ENCODE data around the gene PYGO2.
"Not testable (repeated sequence)": the region's sequence is repeated elsewhere in the genome, so short reads cannot be mapped to it uniquely, and the experiment has no call there.

The PYGO2 gene

DNA sequence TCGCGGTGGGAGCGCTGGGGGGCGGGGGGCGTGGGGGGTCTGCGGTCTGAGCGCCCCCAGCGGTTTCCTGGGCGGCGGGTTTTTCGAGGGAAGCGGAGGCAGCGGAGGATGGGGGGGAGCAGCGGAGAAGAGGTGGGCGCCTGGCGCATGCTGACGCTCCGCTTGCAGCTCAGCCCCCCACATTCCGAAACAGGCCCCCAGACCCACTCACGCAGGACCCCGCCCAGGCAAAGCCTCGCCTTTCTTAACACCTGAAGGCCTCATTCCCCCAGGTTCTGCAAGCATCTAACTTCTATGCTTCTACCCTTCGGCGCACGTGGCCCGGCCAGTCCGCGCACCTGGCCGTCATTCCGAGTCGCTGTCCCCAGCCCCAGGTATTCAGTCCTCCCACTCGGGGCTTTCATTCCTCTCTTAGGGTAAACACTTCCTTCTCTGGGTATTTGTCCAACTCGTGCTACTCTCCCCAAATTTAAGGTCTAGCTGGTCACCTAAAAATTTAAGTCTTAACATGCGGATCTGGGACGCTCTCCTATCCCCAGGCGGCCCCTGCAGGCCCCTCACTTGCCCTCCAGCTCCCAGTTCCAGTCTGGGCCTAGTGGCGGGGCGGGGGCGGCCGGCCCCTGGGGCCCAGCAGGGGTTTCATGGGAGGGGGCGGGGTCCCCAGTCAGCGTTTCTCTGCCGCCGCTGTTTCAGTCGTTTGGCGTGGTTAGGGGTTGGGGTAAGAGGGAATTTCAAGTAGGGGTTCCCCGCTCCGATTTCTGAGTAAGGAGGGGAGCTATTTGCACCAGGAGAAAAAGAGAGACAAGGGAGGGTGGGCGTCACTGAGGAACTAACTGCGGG, 38.2 kb upstream of the PYGO2 start:
- DNase-seq: peak; percentile 45

GRCh38 chr1:154998818-154999570, 37.4 kb upstream of the PYGO2 start:
- peak; percentile 81 for DNase-seq

GRCh38 chr1:154998201-154998780, 36.7 kb upstream of the PYGO2 start:
- DNase-seq: no peak

DNA sequence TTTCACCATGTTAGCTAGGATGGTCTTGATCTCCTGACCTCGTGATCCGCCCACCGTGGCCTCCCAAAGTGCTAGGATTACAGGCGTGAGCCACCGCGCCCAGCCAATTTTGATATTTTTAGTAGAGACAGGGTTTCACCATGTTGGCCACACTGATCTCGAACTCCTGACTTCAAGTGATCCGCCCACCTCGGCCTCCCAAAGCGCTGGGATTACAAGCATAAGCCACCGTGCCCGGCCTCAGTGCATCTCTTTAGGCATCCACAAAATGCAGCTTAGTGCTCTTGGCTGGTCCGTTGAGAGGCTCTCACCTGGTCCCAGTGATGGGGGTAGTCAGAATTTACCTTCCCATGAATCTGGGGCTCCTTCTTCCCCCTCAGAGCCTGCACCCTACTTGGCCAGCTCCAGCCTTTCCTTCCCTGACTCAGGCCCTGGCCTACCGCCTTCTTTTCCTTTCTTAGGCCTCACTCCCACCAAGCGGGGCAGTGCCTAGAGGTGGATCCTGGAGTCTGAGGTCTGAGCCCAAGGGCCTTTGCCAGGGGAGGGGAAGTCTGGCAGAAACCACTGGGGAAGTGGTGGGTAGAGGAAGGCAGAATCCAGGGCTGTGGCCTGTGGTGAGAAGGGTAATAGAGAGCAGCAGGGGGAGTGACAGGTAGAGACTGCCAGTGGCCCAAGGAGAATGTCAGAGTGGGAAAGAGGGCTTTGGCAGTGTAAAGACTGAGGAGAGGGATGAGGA, 35.6 kb upstream of the PYGO2 start:
- no peak for DNase-seq

GRCh38 chr1:154995301-154995983, 33.9 kb upstream of the PYGO2 start:
- peak; percentile 47 for DNase-seq

GRCh38 chr1:154994591-154994990, 33.0 kb upstream of the PYGO2 start:
- no peak for DNase-seq

GRCh38 chr1:154994269-154994587, 32.6 kb upstream of the PYGO2 start:
- DNase-seq: no peak

DNA sequence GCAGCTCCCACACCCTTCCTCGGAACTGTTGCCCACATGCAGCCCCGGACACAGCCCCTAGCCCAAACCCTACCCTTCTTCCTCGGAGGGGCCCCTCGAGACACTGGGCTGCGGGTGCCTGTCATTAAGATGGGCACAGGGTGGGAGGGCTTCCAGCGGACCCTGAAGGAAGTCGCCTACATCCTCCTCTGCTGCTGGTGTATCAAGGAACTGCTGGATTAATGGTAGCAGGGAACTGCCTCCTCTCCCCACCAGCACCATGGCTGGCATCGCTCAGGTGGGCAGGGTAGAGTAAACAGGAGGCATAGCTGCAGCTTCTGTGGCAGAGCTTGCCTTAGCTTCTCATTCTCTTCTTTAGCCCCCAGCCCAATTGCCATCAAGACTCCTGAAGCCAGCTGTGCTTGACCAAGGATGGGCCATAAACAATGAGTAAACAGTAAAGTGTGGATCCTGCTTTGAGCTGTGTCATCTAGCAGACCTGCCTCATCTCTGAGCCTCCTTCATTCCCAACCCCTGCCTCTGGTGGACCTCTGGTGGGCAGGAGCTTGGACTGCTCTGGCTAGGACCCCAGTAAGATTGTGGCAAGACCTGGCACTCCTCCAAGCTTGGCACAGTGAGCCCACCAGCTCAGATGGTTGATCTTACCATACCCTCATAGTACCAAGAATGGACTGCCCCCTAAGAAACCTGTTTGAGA, 32.1 kb upstream of the PYGO2 start, which contains the start of gene LENEP:
Gene LENEP, plus strand, starts transcription at position 15 of the 697 bp plus-strand sequence. Its CDS starts 22 bp downstream, at position 37.
- DNase-seq: no peak

GRCh38 chr1:154992721-154993571, 31.4 kb upstream of the PYGO2 start:
- DNase-seq: peak; percentile 30

DNA sequence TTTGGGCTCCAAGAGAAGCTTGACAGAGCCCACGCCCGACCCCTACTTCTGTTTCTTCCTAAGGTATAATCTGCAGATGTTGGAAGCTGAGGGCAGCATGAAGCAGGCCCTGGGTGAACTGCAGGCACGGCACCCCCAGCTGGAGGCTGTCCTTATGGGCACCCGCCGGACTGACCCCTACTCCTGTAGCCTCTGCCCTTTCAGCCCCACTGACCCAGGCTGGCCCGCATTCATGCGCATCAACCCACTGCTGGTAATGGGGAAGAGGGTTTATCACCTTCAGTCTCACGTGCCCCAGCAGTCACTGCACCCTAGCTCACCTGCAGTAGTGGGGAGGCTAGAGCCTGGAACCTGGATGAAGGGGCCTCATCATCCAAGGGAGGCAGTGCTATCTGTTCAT, 28.7 kb upstream of the PYGO2 start:
- no peak for DNase-seq

- DNase-seq: no peak
Observed at GRCh38 chr1:154989195-154989860, 27.7 kb upstream of the PYGO2 start.

- DNase-seq: no peak
Observed at GRCh38 chr1:154988058-154988954, 26.7 kb upstream of the PYGO2 start.

GRCh38 chr1:154987326-154987725, 25.7 kb upstream of the PYGO2 start:
- DNase-seq: no peak

DNA sequence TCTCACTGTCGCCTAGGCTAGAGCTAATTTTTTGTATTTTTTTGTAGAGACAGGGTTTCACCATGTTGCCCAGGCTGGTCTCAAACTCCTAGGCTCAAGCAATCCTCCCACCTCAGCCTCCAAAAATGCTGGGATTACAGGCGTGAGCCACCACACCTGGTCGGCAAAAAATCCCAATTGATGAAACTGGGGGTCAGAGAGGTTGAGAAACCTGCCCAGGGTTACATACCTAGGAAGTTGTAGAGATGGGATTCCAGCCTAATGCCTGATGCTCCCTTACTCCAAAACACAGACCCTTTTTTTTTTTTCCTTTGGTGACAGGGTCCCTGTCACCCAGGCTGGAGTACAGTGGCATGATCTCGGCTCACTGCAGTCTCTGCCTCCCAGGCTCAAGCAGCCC, 25.2 kb upstream of the PYGO2 start:
- not testable (repeated sequence) for DNase-seq

GRCh38 chr1:154983776-154984466, 22.3 kb upstream of the PYGO2 start:
- no peak for DNase-seq

GRCh38 chr1:154982897-154983648, 21.5 kb upstream of the PYGO2 start, which contains the start of gene FLAD1:
TSS of gene FLAD1 (plus strand) at chr1:154983344. CDS start at chr1:154983695, 351 bp downstream.
- peak; percentile 96 for DNase-seq

- DNase-seq: no peak
Observed at GRCh38 chr1:154982341-154982740, 20.8 kb upstream of the PYGO2 start.

GRCh38 chr1:154978360-154978759, 16.8 kb upstream of the PYGO2 start:
- DNase-seq: no peak

Data from CD4-positive, alpha-beta T cell treated with Interleukin-6 for 4 hours (primary cell).